Kidney tubule cell (primary cell): ENCODE data around the gene EHD1.
A peak's percentile ranks its signal among the peaks of the same experiment; 100 is the strongest.
"Not testable (repeated sequence)": the region's sequence is repeated elsewhere in the genome, so short reads cannot be mapped to it uniquely, and the experiment has no call there.

Experiments used
- DNase-seq: peaks from one replicate; pipeline ENCODE4 v3.0.0-alpha.2; 2018; ENCODE audit warnings: low spot score

Gene EHD1

DNA sequence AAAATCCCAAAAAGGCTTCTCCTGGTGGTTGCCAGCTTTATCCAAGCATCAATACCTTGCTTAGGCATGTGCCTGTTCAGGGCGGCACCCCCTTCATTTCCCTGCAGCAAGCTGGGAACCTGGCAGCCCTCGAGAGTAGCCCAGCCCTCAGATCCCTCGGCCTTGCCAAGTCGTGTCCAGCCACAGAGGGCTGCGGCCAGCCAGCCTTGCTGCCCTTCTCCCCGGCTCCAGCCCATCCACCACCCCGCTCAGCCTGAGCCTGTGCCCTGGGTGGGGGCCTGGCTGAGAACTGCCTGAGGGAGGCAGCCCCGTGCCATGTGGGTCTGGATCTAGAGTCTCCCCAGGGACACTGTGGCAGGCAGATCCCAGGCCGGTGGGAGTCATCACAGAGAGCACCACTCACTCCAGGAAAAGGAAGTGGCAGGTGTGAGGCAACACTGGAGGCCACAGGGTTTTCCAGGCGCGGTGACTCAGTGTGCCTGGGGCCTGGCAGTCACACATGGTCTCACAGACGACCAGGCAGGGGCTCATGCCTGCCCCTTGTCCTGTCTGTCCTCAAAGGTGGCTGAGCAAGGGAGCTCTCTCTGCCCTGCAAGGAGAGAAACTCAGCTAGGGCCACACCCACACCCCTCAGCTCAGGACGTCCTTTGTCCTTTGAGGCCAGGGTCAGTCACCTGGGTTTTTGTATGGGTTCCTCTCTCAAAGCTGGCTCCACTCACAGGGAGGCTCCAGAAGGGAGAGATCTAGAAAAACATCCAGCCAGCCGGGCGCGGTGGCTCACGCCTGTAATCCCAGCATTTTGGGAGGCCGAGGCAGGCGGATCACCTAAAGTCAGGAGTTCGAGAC lies 21.8 kb downstream of the EHD1 start:
- DNase-seq: peak; percentile 97

DNA sequence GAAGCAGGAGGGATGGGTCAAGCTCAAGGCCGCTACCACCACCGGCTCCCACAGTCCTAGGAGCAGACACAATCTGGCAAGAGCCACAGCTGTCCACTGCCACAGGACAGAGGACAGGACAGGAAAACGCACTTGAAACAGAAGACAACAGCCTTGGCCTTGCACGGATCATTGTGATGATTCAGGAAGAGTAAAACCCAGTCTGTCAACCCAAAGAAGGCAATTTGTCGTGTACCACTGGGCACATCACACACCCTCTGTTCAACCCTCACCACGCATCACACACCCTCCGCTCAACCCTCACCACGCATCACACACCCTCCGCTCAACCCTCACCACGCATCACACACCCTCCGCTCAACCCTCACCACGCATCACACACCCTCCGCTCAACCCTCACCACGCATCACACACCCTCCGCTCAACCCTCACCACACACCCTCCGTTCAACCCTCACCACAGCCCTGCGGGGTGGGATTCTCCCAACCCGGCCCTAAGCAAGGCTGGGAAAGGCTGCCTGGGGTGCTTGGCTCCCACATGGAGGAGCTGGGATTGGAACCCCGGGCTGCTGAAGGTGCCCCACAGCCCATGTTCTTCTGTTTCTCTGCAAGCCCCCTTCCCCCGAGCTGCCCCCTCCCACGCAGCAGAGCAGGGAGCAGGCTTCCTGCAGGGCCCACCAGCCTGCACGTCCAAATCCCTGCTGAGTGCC lies 22.7 kb downstream of the EHD1 start:
- DNase-seq: peak; percentile 47

DNA sequence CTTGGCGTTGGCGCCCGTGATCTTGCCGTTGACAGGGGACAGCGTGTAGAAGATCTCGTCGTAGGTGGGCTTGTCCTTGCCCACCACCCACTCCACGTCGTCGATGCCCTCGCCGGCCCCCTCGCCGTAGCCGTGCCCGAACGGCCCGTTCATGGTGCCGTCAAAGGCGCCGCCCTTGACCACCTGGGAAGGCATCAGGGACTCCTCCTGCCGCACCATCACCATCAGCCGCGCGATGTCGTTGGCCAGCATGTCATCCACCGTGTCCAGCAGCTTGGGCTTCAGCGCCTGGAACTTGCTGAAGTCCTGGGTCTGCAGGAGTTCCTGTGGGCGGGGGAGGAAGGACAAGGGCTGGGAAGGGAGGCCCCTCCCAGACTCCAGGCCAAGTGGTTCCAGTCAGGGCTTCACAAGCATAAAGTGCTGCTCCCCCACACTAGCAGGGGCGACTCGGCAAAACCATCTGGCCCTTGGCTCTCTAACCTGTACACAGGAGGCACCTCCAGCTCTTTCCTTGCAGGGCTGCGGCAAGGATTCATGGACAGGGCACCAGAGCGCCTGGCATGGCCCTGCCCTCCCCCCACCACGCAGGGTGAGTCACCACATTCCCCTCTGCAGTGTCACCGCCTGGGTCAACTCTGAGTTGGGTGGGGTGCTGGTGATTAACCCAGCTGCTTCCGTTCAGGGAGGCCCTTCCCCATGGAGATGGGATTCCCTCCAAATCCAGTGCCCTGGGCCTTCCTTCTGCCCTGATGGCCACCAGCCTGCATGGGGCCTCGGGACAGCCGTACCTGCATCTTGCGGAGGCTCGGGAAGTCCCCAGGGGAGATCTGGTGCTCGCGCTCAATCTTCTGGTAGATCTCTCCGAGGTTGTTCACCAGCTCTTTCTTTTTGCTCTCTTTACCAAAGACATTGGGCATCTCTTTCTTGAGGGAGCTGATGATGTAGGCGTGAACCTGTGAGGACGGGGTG lies 23.6 kb downstream of the EHD1 start:
- DNase-seq: peak; percentile 96

DNA sequence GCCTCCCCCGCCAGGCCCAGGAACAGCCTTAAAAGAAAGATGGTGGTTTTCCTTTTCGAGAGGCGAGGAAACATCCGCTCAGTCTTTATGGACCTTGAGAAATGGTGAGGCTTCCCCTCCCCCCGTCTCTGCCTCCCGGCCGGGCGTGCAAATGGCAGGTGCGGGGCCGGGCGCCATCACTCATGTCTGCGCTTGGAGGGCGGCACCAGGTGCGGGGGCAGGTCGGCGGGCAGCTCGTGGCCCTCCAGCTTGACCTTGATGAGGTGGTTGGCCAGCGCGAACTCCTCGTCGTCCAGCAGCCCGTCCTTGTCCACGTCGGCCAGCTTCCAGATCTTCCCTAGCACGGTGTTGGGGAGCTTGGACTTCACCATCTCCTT lies 24.3 kb downstream of the EHD1 start:
- no peak for DNase-seq

DNA sequence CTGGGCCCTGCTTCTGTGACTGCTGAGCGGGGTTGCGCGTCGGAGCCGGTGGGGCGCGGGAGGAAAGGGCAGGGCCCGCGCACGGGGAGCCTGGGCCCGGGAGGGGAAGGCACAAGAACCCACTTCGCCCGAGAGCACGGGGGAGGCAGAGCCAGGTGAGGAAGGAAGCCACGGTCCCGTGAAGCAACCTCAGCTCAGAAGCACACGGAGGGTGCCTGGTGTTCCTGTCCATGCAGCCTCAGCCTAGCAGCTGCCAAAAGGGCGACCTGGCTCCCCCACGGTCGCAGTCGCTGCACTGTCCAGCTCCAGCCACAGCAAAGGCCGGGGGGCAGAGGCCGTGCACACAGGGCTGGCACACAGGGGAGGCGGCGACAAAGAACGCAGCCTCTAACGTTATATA lies 24.7 kb downstream of the EHD1 start:
- DNase-seq: no peak

DNA sequence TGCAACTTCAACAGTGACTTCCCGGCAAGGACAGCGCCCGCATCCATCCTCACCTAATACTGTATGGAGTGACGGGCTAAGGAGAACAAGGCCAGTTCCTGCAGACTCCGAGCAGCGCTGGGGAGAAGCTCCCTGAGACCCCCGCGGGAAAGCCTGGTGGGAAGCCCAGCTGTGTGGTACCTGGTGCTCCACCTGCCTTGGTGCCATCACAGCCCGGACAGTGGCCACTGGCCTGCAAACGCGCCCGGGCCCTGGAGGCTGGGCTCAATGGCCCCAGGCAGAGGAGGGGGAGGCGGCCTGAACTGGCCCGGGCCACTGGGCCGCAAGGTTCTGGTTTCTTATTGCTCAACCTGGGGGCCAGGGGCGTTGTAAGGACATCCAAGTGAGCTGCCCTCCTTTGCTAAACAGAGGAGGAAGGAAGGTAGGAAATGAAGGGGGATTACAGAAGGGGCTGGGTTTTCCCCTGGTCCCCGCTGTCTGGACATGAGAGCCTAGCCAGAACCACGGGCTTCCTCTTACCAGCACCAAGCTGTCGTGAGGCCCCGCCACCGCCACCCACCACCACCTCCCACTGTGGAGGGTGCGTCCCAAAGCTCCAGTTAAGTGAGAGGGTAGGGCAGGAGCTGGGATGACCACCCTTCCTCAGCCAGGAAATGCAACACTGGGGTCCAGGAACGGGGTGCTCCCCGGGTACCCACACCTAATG lies 25.5 kb downstream of the EHD1 start:
- no peak for DNase-seq

DNA sequence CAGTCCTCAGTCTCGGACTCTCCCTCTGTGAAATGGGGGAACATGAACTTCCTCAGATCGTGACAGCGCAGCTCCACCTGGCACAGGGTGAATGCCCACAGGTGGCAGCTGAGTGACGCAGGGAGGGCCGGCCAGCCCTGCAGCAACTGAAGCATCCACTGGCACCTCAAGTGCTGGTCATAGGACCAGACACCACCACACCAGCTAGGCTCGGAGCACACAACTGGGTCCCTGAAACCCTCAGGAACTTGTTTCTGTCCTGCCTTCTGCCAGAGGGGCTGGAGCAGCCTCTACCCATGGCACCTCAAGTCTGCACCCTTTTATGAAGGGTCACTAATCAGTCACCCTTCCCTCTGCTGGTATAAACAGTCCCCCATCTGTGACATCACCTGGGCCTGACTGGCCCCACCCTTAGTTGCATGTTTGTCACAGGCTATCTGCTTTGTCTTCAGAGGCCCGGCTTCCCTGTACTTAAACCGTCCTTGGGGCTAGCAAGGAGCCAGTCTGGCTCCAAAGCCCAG lies 26.5 kb downstream of the EHD1 start:
- no peak for DNase-seq

DNA sequence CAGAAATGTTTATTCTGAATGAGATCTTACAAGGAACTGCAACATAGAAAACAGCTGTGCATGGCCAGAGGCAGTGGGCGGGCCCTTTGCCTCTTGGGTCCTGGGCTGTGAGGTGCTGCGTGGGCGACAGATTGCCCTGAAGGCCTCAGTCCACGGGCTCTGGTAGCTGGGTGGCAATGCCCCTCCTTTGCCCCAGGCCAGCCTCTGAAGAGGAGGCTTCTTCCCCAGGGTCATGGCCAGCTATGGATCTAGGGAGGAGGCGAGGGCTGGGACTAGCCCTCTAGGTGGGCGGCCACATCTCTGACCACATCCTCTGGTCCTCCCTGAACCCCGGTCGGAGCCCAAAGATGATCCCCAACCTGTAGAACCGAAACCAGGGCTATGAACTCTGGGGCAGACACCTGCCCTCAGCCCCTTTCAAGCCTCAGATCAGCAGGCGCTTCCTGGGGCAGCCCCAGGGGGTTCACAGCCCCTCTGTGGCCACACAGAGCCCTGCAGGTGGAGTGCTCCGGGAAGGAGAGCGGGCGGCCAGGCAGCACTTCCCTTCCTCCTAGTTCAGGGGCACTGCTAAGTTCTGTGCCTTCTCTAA lies 27.3 kb downstream of the EHD1 start:
- no peak for DNase-seq

DNA sequence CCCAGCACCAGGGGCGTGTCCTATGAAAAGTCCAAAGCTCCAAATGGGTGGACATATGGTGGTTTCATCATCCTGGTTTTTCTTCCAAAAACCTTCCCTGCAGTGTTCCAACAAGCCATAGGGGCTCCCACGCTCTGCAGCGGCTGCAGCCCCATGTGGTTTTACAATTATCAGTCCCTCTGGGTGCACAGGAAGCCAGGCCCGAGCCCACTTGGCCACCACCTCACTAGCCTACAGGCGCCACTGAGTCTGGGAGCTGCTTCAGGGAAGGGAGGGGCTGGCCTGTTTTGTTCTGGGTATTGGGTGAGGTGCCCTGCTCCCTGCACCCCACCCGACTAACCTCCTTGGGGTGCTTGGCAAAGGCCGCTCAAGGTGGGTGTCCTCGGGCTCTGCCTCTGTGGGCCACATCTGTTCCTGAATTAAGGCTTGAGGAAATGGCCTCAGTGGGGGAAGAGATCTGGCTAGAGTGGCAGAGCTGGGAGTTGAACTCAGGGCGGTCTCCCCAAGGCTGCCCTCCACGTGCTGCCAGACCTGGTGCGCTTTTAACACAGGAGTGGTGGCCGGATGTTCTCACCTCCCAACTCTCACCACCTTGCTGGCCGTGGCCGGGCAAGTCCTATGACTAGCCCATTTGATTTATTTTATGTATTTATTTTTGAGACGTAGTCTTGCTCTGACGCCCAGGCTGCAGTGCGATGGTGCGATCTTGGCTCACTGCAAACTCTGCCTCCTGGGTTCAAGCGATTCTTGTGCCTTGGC lies 28.6 kb downstream of the EHD1 start:
- no peak for DNase-seq

DNA sequence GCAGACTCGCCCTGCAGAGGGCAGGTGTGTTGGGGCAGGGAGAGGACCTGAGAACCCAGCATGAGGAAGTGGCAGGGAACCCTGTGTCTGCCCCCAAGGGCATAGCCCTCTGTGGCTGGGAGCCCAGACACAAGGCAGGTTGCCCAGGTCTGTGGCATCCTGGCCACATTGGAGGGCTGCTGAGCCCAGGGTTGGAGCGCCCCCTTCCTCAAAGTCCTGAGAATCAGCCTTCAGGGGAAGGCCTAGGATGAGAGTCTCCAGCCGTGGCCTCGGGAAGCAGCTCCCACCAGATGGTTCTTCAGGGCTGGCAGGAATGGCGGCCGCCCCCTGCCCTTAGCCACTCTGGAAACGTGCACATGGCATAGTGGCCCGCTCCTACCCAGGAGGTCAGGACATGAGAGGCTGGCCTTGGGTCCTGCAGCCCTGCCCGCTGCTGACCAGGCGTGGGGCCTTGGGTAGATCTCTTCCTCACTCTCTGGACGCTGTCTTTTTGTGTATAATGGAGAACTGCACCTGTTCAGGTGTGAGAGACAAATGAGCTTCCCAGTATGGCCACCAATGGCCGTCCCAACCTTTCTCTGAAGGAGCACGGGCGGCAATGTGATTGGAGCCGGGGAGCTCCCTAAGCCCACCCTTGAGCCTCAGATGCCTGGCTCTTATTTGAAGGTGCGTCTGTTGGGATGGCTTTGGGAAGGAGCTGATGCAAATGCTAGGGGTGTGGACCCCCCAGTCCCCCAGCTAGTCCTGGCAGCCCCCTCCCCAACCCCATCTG lies 29.4 kb downstream of the EHD1 start:
- peak; percentile 53 for DNase-seq

DNA sequence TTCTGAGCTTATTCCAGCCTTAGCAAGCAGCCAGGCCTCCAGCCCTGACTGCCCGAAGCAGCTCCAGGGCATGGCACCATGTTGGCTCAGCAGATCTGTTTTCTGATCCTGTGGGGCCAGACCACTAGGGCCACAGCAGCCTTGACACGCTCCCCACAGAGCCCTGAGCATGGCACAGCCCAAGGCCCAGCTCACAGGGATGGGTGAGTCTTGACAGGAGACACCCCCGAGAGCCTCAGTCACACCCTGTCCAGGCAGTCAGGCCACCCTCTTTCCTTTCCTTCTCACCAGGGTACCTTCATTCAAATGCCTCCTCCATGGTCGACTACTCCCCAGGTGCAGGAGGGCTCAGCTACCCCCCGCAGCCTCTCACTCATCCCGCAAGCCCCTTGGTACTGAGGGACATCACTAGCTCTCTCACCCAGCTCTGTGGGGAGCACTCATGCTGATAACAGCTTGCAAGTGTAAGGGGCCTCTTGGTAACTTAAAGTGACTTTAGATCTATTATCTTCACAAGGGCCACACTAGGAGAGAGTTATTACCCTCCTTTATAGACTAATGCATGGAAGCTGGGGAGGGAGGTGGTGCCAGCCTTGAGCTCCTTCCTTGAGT lies 30.1 kb downstream of the EHD1 start:
- DNase-seq: no peak

DNA sequence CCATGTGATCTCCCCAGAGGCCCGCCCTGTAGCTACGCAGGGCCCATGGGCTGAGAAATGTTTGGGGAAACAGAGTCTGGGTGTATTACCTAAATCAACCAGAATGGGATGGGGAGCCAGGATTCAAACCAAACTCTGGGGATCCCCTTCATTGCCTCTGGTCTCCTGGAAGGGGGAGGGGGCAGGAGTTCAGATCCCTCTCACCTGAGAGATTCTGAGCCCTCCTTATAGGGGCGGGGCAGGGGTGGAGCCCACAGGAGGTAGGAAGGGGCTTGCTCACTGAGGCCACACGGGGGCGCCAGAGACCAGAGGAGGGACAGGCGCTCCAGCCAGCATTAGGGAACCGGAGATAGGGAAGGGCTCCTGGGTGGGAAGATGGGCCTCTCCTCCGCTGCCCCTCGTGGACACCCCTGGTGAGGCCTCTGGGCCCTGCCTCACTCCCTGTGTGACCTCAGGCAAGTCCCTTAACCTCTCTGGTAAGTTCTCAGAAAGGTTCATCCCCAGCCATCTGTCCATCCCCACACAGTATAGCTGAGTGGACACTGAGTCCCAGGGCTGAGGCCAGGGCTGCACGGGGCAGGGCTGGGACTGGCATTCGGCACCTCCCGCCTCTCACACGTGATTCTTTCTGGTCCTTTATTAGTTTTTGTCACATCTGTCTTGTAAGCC lies 31.3 kb downstream of the EHD1 start:
- peak; percentile 92 for DNase-seq

DNA sequence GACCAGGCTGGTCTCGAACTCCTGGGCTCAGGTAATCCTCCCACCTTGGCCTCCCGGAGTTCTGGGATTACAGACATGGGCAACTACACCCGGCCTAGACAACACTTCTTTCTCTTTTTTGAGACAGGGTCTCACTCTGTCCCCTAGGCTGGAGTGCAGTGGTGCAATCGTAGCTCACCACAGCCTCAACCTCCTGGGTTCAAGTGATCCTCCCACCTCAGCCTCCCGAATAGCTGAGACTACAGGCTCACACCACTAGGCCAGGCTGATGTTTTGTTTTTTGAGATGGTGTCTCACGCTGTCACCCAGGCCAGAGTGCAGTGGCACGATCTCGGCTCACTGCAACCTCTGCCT lies 32.7 kb downstream of the EHD1 start:
- not testable (repeated sequence) for DNase-seq

DNA sequence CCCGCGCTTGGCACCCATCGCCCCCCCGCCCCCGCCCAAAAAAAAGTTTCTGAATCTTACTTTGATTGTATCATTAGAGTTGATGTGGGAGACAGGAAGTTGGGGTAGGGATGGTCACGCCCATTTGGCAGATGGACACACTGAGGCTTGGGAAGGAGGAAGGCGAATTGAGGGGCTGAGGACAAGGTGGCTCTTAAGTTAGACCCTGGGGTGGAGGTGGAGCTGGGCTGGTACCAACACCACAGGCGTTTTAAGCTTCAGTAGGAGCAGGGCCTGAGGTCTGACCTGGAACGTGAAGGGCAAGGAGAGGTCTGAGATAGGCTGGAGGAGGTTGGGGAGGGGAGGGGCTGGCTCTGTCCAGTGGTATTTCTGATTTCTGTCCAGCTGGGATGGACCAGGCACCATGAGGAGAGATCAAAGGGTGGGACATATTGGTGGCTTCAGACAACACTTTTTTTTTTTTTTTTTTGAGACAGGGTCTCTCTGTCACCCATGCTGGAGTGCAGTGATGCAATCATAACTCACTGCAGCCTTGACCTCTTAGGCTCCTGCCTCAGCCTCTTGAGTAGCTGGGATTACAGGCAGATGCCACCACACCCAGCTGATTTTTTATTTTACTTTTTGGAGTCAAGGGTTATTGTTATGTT lies 33.2 kb downstream of the EHD1 start:
- DNase-seq: no peak

DNA sequence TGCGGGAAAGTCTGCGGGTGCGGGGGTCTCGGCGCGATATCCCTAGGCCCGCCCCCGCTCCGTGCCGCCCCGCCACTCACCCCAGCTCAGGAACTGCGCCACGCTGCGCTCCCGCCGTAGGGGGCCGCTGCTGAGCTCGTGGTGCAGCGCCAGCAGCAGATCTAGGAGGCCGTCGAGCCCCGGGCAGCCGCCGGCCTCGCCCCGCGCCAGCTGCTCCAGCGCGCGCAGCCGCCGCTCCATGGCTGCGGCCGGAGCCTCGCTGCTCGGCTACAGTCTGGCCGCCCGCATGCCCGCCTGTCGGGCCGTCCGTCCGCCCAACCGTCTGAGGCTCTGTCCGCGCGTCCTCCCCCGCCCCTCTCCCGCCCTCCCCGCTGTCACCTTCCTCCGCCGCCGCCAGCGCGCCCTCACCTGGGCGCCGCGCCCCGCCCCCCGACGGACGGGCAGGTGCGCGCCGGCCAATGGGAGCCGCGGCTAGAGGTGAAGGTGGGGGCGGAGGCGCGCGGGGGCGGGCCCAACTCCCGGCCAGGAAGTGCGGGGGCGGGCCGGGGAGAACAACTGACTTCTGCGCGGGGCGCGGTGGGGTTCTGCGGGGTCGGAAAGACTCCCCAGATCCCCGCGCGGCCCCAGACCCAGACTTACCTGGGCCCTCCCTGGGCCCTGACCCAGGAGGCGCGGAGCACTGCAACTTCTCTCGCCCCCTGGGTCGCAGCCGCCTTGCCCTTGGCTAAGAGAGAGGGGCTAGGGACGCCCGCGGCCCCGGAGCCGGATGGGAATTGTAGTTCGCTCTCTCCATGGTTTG lies 33.9 kb downstream of the EHD1 start, which contains the start of gene CDC42BPG:
TSS of gene CDC42BPG (minus strand) at position 324 of the 799 bp plus-strand sequence. CDS start at position 240, 84 bp downstream.
- peak; percentile 81 for DNase-seq

DNA sequence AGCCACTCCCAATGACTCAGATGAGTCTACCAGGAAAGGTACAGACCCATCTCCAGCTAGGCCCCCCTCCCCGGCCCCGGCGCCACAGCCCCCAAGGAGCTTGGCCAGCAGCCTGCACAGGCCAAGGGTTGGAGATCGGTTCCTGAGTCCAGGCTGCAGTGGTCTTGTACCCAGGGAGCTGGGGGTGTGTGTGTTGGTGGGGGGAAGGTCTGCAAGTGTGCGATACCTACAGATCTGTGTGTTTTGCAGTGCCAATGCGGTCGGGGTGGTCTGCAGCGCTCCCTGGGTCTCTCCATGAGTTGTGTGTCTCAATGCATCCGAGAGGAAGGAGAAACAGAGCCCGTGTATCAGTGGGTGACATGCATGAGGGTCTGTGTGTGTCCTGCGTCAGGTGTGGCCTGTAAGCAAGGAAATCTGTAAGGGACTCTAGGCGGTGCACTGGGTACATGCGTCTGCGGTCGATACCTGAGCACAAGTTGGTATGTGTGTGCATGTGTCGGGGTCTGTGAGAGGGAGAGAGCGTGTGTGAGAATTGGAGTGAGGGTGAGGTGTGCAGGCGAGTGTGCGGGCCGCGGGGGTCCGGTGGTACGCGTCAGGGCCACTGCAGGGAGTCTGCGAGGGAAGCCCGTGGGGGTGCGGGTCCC lies 34.6 kb downstream of the EHD1 start:
- no peak for DNase-seq
